Nephron progenitor cell (in vitro differentiated cells): ENCODE data around the gene ABTB2.

ENCODE experiments used
- DNase-seq: peaks from one replicate; pipeline ENCODE4 v3.0.0; 2021
- H3K27ac Mint-ChIP-seq: 2 replicates; pipeline ENCODE4 v1.8.0; 2021; ENCODE audit warnings: mild to moderate bottlenecking, moderate library complexity, mixed read lengths
- H3K27me3 Mint-ChIP-seq: 2 replicates; pipeline ENCODE4 v1.8.0; 2021; ENCODE audit warnings: mild to moderate bottlenecking, low read depth, mixed read lengths; ENCODE audit not compliant: poor library complexity
- H3K36me3 Mint-ChIP-seq: 2 replicates; pipeline ENCODE4 v1.8.0; 2021; ENCODE audit warnings: low read depth, mixed read lengths
- H3K4me1 Mint-ChIP-seq: 2 replicates; pipeline ENCODE4 v1.8.0; 2021; ENCODE audit warnings: mixed read lengths
- H3K4me3 Mint-ChIP-seq: 2 replicates; pipeline ENCODE4 v1.8.0; 2021; ENCODE audit warnings: mild to moderate bottlenecking, moderate library complexity, mixed read lengths
- H3K9me3 Mint-ChIP-seq: 2 replicates; pipeline ENCODE4 v1.8.0; 2021; ENCODE audit warnings: mild to moderate bottlenecking, moderate library complexity, mixed read lengths
- TF ChIP-seq, protein P1 (sequence below): fragments of 200-600 bp; sonication (generic); IDR thresholded peaks from 2 replicates; pipeline ENCODE4 v1.5.0; 2021; ENCODE audit warnings: antibody characterized with exemption

ABTB2 gene

DNA sequence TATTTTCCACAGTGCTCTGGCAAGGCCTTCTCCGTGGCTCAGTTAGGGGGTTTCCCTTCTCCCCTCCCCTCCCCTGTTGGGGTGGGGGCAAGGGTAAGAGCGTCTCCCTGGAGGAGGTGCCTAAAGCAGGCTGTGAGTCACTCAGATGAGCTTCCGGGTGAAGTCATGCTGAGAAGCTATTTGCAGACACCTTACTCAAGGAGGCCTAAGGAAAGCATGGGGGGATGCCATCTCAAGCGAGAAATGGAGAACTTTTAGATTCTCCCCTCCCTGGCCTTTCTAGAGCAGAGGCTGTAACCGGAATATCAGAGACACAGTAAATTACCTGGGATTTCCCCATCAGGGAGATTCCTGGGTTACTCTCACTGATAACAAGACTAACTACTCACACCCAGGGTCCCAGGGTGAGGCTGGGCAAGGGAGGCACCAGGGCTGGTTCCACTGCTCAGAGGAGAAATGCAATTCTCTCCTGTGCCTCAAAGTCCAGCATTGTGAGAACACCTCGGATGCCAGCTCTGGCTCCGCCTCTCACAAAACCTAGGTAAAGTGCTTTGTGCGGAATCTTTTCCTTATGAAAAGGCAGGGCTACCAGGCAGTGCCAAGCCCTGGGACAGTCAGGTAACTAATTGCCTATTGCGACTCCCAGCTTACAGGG, 123.6 kb downstream of the ABTB2 start:
- peaks cover 69% of the 10 kb centered on the region for H3K27me3 Mint-ChIP-seq
- no peak overlapping the region for H3K27ac Mint-ChIP-seq
- H3K4me3 Mint-ChIP-seq: no peak overlapping the region
- H3K4me1 Mint-ChIP-seq: peaks cover 22% of the 10 kb centered on the region
- no peaks in the 10 kb centered on the region for H3K36me3 Mint-ChIP-seq
- DNase-seq: peak; percentile 10
- H3K9me3 Mint-ChIP-seq: peaks cover 3% of the 10 kb centered on the region
- TF ChIP-seq, protein P1, sequence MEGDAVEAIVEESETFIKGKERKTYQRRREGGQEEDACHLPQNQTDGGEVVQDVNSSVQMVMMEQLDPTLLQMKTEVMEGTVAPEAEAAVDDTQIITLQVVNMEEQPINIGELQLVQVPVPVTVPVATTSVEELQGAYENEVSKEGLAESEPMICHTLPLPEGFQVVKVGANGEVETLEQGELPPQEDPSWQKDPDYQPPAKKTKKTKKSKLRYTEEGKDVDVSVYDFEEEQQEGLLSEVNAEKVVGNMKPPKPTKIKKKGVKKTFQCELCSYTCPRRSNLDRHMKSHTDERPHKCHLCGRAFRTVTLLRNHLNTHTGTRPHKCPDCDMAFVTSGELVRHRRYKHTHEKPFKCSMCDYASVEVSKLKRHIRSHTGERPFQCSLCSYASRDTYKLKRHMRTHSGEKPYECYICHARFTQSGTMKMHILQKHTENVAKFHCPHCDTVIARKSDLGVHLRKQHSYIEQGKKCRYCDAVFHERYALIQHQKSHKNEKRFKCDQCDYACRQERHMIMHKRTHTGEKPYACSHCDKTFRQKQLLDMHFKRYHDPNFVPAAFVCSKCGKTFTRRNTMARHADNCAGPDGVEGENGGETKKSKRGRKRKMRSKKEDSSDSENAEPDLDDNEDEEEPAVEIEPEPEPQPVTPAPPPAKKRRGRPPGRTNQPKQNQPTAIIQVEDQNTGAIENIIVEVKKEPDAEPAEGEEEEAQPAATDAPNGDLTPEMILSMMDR: no peak

DNA sequence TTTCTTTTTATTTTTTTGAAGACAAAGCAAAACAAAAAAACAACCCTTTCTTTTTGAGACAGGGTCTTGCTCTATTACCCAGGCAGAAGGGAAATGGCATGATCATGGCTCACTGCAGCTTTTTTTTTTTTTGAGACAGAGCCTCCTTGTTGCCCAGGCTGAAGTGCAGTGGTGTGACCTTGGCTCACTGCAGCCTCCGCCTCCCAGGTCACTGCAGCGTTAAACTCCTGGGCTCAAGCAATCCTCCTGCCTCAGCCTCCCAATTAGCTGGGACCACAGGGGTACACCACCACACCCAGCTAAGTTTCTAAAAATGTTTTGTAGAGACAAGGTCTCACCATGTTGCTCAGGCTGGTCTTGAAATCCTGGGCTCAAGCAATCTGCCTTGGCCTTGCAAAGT, 124.6 kb downstream of the ABTB2 start:
- no peak for DNase-seq
- Mint-ChIP-seq H3K9me3 (peaks cover 3% of the 10 kb centered on the region), H3K27ac (no peak overlapping the region), H3K4me3 (no peak overlapping the region), H3K27me3 (peaks cover 69% of the 10 kb centered on the region), H3K36me3 (no peaks in the 10 kb centered on the region), H3K4me1 (peaks cover 22% of the 10 kb centered on the region)
- TF ChIP-seq, protein P1: no peak

DNA sequence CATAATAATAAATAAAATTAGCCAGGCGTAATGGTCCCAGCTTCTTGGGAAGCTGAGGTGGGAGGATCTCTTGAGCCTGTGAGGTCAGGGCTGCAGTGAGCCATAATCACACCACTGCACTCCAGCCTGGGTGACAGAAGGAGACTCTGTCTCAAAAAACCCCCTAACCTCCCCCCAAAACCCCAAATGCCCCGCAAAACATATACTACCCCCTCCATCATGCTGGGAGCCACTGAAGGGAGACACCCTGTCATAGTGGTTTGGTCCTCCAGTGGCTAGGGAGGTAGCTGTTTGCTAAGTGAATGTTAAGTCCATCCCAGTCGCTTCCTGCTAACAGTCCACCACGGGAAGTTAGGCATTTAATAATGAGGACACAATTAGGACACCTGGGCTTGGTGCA, 125.0 kb downstream of the ABTB2 start:
- DNase-seq: no peak
- H3K27ac Mint-ChIP-seq: no peak overlapping the region
- TF ChIP-seq, protein P1: no peak
- H3K9me3 Mint-ChIP-seq: peaks cover 3% of the 10 kb centered on the region
- H3K27me3 Mint-ChIP-seq: peaks cover 69% of the 10 kb centered on the region
- H3K4me1 Mint-ChIP-seq: peaks cover 22% of the 10 kb centered on the region
- no peaks in the 10 kb centered on the region for H3K36me3 Mint-ChIP-seq
- no peak overlapping the region for H3K4me3 Mint-ChIP-seq

DNA sequence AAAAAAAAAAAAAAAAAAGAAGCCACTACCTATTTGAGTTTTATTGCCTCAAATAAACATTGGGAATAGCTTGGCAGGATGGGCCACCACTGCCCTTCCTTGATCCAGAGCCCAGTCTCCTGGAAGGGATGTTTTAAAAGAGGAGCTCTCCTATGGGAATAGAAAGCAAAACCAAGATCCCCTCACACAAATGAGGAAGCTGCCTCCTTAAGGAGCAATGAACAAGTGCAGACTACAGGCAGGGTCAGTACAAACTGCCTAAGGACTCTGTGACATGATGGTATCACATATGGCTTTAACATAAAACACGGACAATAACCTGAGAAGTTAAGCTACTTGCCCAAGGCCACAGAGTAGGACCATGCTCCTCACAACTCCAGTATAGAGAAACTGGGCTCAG, 131.6 kb downstream of the ABTB2 start:
- Mint-ChIP-seq H3K27ac (no peak overlapping the region), H3K9me3 (peaks cover 7% of the 10 kb centered on the region), H3K36me3 (no peaks in the 10 kb centered on the region), H3K4me3 (no peak overlapping the region), H3K27me3 (peaks cover 88% of the 10 kb centered on the region), H3K4me1 (peaks cover 26% of the 10 kb centered on the region)
- no peak for DNase-seq
- TF ChIP-seq, protein P1: no peak

DNA sequence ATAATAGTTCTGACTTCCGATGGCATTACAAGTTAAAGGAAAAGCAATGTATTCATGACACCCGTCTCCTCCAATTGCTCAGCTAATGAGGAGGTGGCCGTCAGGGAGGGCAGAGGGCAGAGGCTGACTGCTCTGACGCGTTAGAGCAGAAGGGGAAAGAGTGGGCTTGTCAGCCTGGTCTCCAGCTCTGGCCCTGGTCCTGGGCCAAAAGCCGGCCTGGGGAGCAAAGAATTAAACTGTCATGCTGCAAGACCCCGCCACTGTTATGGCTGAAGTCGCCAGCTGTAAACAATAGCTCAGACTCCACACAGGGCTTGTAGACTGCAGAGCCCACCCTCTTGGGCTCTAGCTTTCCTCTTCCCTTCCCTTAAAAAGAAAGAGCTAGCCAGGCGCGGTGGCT, 132.7 kb downstream of the ABTB2 start:
- Mint-ChIP-seq H3K27ac (no peak overlapping the region), H3K36me3 (no peaks in the 10 kb centered on the region), H3K4me3 (no peak overlapping the region), H3K27me3 (peaks cover 85% of the 10 kb centered on the region), H3K4me1 (peaks cover 29% of the 10 kb centered on the region), H3K9me3 (peaks cover 7% of the 10 kb centered on the region)
- TF ChIP-seq, protein P1: no peak
- no peak for DNase-seq

DNA sequence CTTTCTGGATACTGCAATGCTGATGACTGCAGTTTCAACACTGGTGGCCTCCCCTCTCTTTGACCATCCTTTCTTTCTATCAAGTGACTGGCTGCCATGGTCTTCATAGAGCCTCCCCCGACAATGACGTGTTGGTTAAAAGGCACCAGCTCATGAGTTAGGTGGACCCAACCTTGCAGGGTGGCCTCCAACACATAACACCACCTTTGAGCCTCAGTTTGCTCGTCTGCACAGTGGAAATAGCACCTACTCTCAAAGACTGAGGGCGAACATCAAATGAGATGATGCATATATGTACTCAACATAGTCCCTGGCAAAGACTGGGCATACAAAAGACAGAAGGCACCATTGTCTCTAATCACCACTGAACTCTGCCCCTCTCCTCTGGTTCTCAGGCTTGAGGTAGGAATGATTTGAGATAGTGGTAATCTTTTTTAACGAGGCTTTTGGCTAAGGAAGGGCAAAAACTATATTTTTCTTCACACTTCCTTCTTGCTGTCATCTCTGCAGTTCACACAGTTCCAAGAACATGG, 133.3 kb downstream of the ABTB2 start:
- TF ChIP-seq, protein P1: no peak
- Mint-ChIP-seq H3K27me3 (peaks cover 85% of the 10 kb centered on the region), H3K4me1 (peaks cover 35% of the 10 kb centered on the region), H3K4me3 (no peak overlapping the region), H3K36me3 (no peaks in the 10 kb centered on the region), H3K27ac (no peak overlapping the region), H3K9me3 (peaks cover 5% of the 10 kb centered on the region)
- DNase-seq: no peak
